ENCODE results near the gene RAB8A. TPM values are rescaled to one million over a fixed set of nuclear protein-coding genes. Genes with fewer than 3 reads are reported as not detected.

The RAB8A gene
- polyA plus RNA-seq, 1 experiment, result 78.6 TPM

GRCh38 chr19:16155128-16155527, 43.4 kb downstream of the RAB8A start:
- POLR2A ChIA-PET, result no interaction called here
- H3K36me3 ChIP-seq (ENCODE audit: control insufficient read depth, insufficient read depth, low read length), result no peaks in the 10 kb centered on the region
- no peak for TF ChIP-seq CTCF (IDR thresholded peaks at IDR 0.05; ENCODE audit: insufficient read depth, low read depth, low read length)
- no peaks in the 10 kb centered on the region for H3K27me3 ChIP-seq (ENCODE audit: control insufficient read depth, insufficient read depth, low read length)
- CTCF ChIA-PET, result no interaction called here
- H3K4me3 ChIP-seq (ENCODE audit: low read depth, low read length), result no peak overlapping the region
- no peak for DNase-seq (ENCODE audit: low read depth)

GRCh38 chr19:16156904-16157303, 45.2 kb downstream of the RAB8A start:
- no peak for DNase-seq (ENCODE audit: low read depth)
- Histone ChIP-seq H3K4me3 (ENCODE audit: low read depth, low read length) (no peak overlapping the region), H3K36me3 (ENCODE audit: control insufficient read depth, insufficient read depth, low read length) (no peaks in the 10 kb centered on the region), H3K27me3 (ENCODE audit: control insufficient read depth, insufficient read depth, low read length) (no peaks in the 10 kb centered on the region)
- ChIA-PET POLR2A (no interaction called here), CTCF (interaction anchor here (0.7 kb wide), 1 partner anchor 24 kb away, joined by 5 read pairs; no protein-coding TSS in a partner anchor)
- no peak for TF ChIP-seq CTCF (IDR thresholded peaks at IDR 0.05; ENCODE audit: insufficient read depth, low read depth, low read length)

- Histone ChIP-seq H3K27me3 (ENCODE audit: control insufficient read depth, insufficient read depth, low read length) (no peaks in the 10 kb centered on the region), H3K36me3 (ENCODE audit: control insufficient read depth, insufficient read depth, low read length) (no peaks in the 10 kb centered on the region), H3K4me3 (ENCODE audit: low read depth, low read length) (no peak overlapping the region)
- TF ChIP-seq CTCF (IDR thresholded peaks at IDR 0.05; ENCODE audit: insufficient read depth, low read depth, low read length), result no peak
- POLR2A ChIA-PET, result no interaction called here
- CTCF ChIA-PET, result interaction anchor here (1.6 kb wide), 1 partner anchor 8 kb away, joined by 4 read pairs; no protein-coding TSS in a partner anchor
- DNase-seq (ENCODE audit: low read depth), result no peak
Measured at GRCh38 chr19:16157601-16158000, 45.9 kb downstream of the RAB8A start.

GRCh38 chr19:16159655-16160054, 48.0 kb downstream of the RAB8A start:
- POLR2A ChIA-PET, result no interaction called here
- no peaks in the 10 kb centered on the region for H3K36me3 ChIP-seq (ENCODE audit: control insufficient read depth, insufficient read depth, low read length)
- CTCF ChIA-PET, result interaction anchor here (1.1 to 1.3 kb wide), 3 partner anchors 8 to 23 kb away, joined by 3 to 4 read pairs (median 3); no protein-coding TSS in a partner anchor
- H3K27me3 ChIP-seq (ENCODE audit: control insufficient read depth, insufficient read depth, low read length), result no peaks in the 10 kb centered on the region
- TF ChIP-seq CTCF (IDR thresholded peaks at IDR 0.05; ENCODE audit: insufficient read depth, low read depth, low read length), result no peak
- DNase-seq (ENCODE audit: low read depth), result no peak
- H3K4me3 ChIP-seq (ENCODE audit: low read depth, low read length), result no peak overlapping the region

- CTCF ChIA-PET, result interaction anchor here (1.1 to 1.2 kb wide), 2 partner anchors 9 to 10 kb away, joined by 3 to 4 read pairs; no protein-coding TSS in a partner anchor
- DNase-seq (ENCODE audit: low read depth), result no peak
- no peaks in the 10 kb centered on the region for H3K27me3 ChIP-seq (ENCODE audit: control insufficient read depth, insufficient read depth, low read length)
- H3K36me3 ChIP-seq (ENCODE audit: control insufficient read depth, insufficient read depth, low read length), result no peaks in the 10 kb centered on the region
- POLR2A ChIA-PET, result no interaction called here
- TF ChIP-seq CTCF (IDR thresholded peaks at IDR 0.05; ENCODE audit: insufficient read depth, low read depth, low read length), result no peak
- no peak overlapping the region for H3K4me3 ChIP-seq (ENCODE audit: low read depth, low read length)
Measured at GRCh38 chr19:16160445-16160942, 48.8 kb downstream of the RAB8A start.

Measured in BJ (cell line).